H7 (cell line): ENCODE measurements around the gene BBOX1. TPM values are rescaled to one million over a fixed set of nuclear protein-coding genes. Genes with fewer than 3 reads are reported as not detected.

Experiments used
- total RNA-seq: library from RNA; depleted of rRNA; stranded (reverse); fragments of >200 nt; shearing (Covaris generic); gene quantifications from 2 replicates; pipeline ENCODE4 v1.2.3, GENCODE V29; 2014; rRNA removed

Gene BBOX1
- total RNA-seq, 1 experiment from 2014 or later: not detected

Other genes with a start within 250 kb of the BBOX1 start
- gene FIBIN, start 46.7 kb upstream of the BBOX1 start, total RNA-seq: 0.07 TPM in 2 replicates